ENCODE results near the gene EI24. TPM values are rescaled to one million over a fixed set of nuclear protein-coding genes. Genes with fewer than 3 reads are reported as not detected.
A peak's percentile ranks its signal among the peaks of the same experiment; 100 is the strongest.

EI24 gene
- total and polyA plus RNA-seq, 4 donors = 64.9 to 288 (median 203) TPM

- Histone ChIP-seq H3K36me3 (ENCODE audit: control insufficient read depth in 4 of 4, insufficient read depth in 3 of 4, low read depth in 1 of 4, low read length in 3 of 4) (peaks cover 11 to 90% (median 80%) of the 10 kb centered on the region in 4 donors), H3K9ac (ENCODE audit: low read depth in 1 of 2, low read length in 2 of 2) (no peak overlapping the region), H3K4me3 (ENCODE audit: low read depth in 1 of 3, low read length in 3 of 3) (no peak overlapping the region), H3K9me3 (ENCODE audit: control insufficient read depth in 4 of 4, low read length in 3 of 4) (no peaks in the 10 kb centered on the region), H3K27me3 (ENCODE audit: control insufficient read depth in 4 of 4, insufficient read depth in 4 of 4, low read length in 3 of 4) (no peaks in the 10 kb centered on the region), H3K27ac (ENCODE audit: low read depth in 1 of 2, low read length in 2 of 2) (no peak overlapping the region), H3K4me1 (ENCODE audit: control insufficient read depth in 4 of 4, insufficient read depth in 4 of 4, low read length in 3 of 4) (peaks cover 0 to 4% (median 0%) of the 10 kb centered on the region in 4 donors)
- TF ChIP-seq RXRA (IDR thresholded peaks at IDR 0.05) = peak in 1 of 2 donors; percentile 7
- TF ChIP-seq, protein P1, sequence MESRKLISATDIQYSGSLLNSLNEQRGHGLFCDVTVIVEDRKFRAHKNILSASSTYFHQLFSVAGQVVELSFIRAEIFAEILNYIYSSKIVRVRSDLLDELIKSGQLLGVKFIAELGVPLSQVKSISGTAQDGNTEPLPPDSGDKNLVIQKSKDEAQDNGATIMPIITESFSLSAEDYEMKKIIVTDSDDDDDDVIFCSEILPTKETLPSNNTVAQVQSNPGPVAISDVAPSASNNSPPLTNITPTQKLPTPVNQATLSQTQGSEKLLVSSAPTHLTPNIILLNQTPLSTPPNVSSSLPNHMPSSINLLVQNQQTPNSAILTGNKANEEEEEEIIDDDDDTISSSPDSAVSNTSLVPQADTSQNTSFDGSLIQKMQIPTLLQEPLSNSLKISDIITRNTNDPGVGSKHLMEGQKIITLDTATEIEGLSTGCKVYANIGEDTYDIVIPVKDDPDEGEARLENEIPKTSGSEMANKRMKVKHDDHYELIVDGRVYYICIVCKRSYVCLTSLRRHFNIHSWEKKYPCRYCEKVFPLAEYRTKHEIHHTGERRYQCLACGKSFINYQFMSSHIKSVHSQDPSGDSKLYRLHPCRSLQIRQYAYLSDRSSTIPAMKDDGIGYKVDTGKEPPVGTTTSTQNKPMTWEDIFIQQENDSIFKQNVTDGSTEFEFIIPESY (IDR thresholded peaks at IDR 0.05) = no peak
- DNase-seq (ENCODE audit: low spot score) = no peak
- 45% methylated on average over 7 of the region's 7 CpGs for WGBS
Observed at GRCh38 chr11:125609545-125609944, 40.3 kb downstream of the EI24 start.

- Histone ChIP-seq H3K9me3 (ENCODE audit: control insufficient read depth in 4 of 4, low read length in 3 of 4) (no peaks in the 10 kb centered on the region), H3K9ac (ENCODE audit: low read depth in 1 of 2, low read length in 2 of 2) (no peak overlapping the region), H3K4me1 (ENCODE audit: control insufficient read depth in 4 of 4, insufficient read depth in 4 of 4, low read length in 3 of 4) (no peaks in the 10 kb centered on the region), H3K27me3 (ENCODE audit: control insufficient read depth in 4 of 4, insufficient read depth in 4 of 4, low read length in 3 of 4) (no peaks in the 10 kb centered on the region), H3K36me3 (ENCODE audit: control insufficient read depth in 4 of 4, insufficient read depth in 3 of 4, low read depth in 1 of 4, low read length in 3 of 4) (peaks cover 21 to 83% (median 71%) of the 10 kb centered on the region in 4 donors), H3K27ac (ENCODE audit: low read depth in 1 of 2, low read length in 2 of 2) (no peak overlapping the region), H3K4me3 (ENCODE audit: low read depth in 1 of 3, low read length in 3 of 3) (no peak overlapping the region)
- WGBS = 94% methylated on average over 4 of the region's 4 CpGs
- TF ChIP-seq FOXA1 (IDR thresholded peaks at IDR 0.05) (no peak), SP1 (IDR thresholded peaks at IDR 0.05) (no peak), FOXA2 (IDR thresholded peaks at IDR 0.05) (no peak)
- DNase-seq (ENCODE audit: low spot score) = no peak
Observed at GRCh38 chr11:125618383-125618782, 49.1 kb downstream of the EI24 start.

DNA sequence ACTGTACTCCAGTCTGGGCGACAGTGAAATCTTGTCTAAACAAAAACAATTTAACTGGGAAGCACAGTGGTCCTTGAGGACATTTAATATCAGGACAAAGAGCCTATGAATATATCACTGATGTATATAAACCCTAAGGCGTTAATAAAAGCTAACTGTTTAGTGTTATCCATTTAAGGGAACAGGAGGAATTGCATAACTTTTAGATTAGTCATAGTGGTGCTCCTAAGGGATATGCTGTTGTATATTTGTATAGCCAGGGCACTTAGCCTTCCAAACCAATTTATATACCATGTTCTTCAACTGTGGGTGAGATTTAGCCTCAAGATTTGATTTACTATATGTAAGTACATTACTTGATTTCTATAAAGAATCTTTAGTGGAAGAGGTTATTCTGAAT is 52.7 kb downstream of the EI24 start:
- Histone ChIP-seq H3K9me3 (ENCODE audit: control insufficient read depth in 4 of 4, low read length in 3 of 4) (no peaks in the 10 kb centered on the region), H3K36me3 (ENCODE audit: control insufficient read depth in 4 of 4, insufficient read depth in 3 of 4, low read depth in 1 of 4, low read length in 3 of 4) (peaks cover 13 to 48% (median 45%) of the 10 kb centered on the region in 4 donors)

More for the DNA sequence above, 52.7 kb downstream of the EI24 start:
- no peak for DNase-seq (ENCODE audit: low spot score)
- TF ChIP-seq EGR1 (IDR thresholded peaks at IDR 0.05; ENCODE audit: low read depth in 2 of 2) (no peak), RAD21 (IDR thresholded peaks at IDR 0.05) (no peak), FOXA2 (IDR thresholded peaks at IDR 0.05) (no peak), HNF4G (IDR thresholded peaks at IDR 0.05) (no peak), NR2F2 (IDR thresholded peaks at IDR 0.05) (no peak), MAX (IDR thresholded peaks at IDR 0.05) (no peak), GABPA (IDR thresholded peaks at IDR 0.05 in 1 of 2, conservative IDR thresholded peaks at IDR 0.05 in 1 of 2) (no peak), JUND (IDR thresholded peaks at IDR 0.05) (no peak), RXRA (IDR thresholded peaks at IDR 0.05) (no peak), HNF4A (conservative IDR thresholded peaks at IDR 0.05) (no peak), YY1 (IDR thresholded peaks at IDR 0.05) (no peak), SP1 (IDR thresholded peaks at IDR 0.05) (no peak), ATF3 (IDR thresholded peaks at IDR 0.05) (no peak), TAF1 (conservative IDR thresholded peaks at IDR 0.05) (no peak), CTCF (IDR thresholded peaks at IDR 0.05; ENCODE audit: low read depth, low read length, missing input control) (no peak), FOXA1 (IDR thresholded peaks at IDR 0.05) (no peak)
- TF ChIP-seq, protein P2, sequence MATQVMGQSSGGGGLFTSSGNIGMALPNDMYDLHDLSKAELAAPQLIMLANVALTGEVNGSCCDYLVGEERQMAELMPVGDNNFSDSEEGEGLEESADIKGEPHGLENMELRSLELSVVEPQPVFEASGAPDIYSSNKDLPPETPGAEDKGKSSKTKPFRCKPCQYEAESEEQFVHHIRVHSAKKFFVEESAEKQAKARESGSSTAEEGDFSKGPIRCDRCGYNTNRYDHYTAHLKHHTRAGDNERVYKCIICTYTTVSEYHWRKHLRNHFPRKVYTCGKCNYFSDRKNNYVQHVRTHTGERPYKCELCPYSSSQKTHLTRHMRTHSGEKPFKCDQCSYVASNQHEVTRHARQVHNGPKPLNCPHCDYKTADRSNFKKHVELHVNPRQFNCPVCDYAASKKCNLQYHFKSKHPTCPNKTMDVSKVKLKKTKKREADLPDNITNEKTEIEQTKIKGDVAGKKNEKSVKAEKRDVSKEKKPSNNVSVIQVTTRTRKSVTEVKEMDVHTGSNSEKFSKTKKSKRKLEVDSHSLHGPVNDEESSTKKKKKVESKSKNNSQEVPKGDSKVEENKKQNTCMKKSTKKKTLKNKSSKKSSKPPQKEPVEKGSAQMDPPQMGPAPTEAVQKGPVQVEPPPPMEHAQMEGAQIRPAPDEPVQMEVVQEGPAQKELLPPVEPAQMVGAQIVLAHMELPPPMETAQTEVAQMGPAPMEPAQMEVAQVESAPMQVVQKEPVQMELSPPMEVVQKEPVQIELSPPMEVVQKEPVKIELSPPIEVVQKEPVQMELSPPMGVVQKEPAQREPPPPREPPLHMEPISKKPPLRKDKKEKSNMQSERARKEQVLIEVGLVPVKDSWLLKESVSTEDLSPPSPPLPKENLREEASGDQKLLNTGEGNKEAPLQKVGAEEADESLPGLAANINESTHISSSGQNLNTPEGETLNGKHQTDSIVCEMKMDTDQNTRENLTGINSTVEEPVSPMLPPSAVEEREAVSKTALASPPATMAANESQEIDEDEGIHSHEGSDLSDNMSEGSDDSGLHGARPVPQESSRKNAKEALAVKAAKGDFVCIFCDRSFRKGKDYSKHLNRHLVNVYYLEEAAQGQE (IDR thresholded peaks at IDR 0.05) = no peak
- TF ChIP-seq, protein P1 (IDR thresholded peaks at IDR 0.05) = no peak
- Histone ChIP-seq H3K4me1 (ENCODE audit: control insufficient read depth in 4 of 4, insufficient read depth in 4 of 4, low read length in 3 of 4) (peaks cover 3 to 20% (median 15%) of the 10 kb centered on the region in 4 donors), H3K27me3 (ENCODE audit: control insufficient read depth in 4 of 4, insufficient read depth in 4 of 4, low read length in 3 of 4) (no peaks in the 10 kb centered on the region), H3K9ac (ENCODE audit: low read depth in 1 of 2, low read length in 2 of 2) (no peak overlapping the region), H3K4me3 (ENCODE audit: low read depth in 1 of 3, low read length in 3 of 3) (no peak overlapping the region), H3K27ac (ENCODE audit: low read depth in 1 of 2, low read length in 2 of 2) (no peak overlapping the region)
- WGBS = 94% methylated on average over 2 of the region's 2 CpGs

Measured in liver (tissue), 9 donors.